Lung (tissue), 12 donors: ENCODE results near the gene GPRC5A. TPM values are rescaled to one million over a fixed set of nuclear protein-coding genes. Genes with fewer than 3 reads are reported as not detected.
A peak's percentile ranks its signal among the peaks of the same experiment; 100 is the strongest.

ENCODE experiments used
- ATAC-seq: fragments of 200-7000 bp; cut with Tn5 transposase; one replicate; pipeline ENCODE4 v1.9.1; 2020; ENCODE audit warnings: moderate number of reproducible peaks; ENCODE audit not compliant: insufficient read depth, low FRiP score
- DNase-seq, 3 donors: peaks; one replicate each; pipeline ENCODE4 v3.0.0-alpha.2; 2013 to 2017
- H3K27ac ChIP-seq, 2 donors: one replicate each; pipeline ENCODE4 v1.5.1; 2013; ENCODE audit warnings: mild to moderate bottlenecking in 2 of 2, moderate library complexity in 2 of 2, control low read depth in 1 of 2, inconsistent platforms in 1 of 2, low read depth in 1 of 2, low read length in 1 of 2
- H3K27me3 ChIP-seq, 3 donors: one replicate each; pipeline ENCODE4 v1.5.1; 2013; ENCODE audit warnings: low read length in 2 of 3; ENCODE audit not compliant: control insufficient read depth in 3 of 3, insufficient read depth in 3 of 3
- H3K36me3 ChIP-seq, 4 donors: one replicate each; pipeline ENCODE4 v1.5.1; 2013; ENCODE audit warnings: low read length in 4 of 4, mild to moderate bottlenecking in 1 of 4, moderate library complexity in 1 of 4; ENCODE audit not compliant: control insufficient read depth in 4 of 4, insufficient read depth in 4 of 4
- H3K4me1 ChIP-seq, 5 donors: one replicate each; pipeline ENCODE4 v1.5.1; 2013; ENCODE audit warnings: low read length in 5 of 5, mild to moderate bottlenecking in 2 of 5, moderate library complexity in 1 of 5; ENCODE audit not compliant: control insufficient read depth in 5 of 5, insufficient read depth in 5 of 5
- H3K4me3 ChIP-seq: one replicate; pipeline ENCODE4 v1.5.1; 2013; ENCODE audit warnings: mild to moderate bottlenecking, control low read depth, moderate library complexity
- H3K9ac ChIP-seq, 2 donors: one replicate each; pipeline ENCODE4 v1.5.1; 2013; ENCODE audit warnings: low read length in 2 of 2, control low read depth in 1 of 2; ENCODE audit not compliant: insufficient read depth in 1 of 2
- H3K9me3 ChIP-seq, 4 donors: one replicate each; pipeline ENCODE4 v1.5.1; 2013; ENCODE audit warnings: low read length in 3 of 4, mild to moderate bottlenecking in 1 of 4, moderate library complexity in 1 of 4; ENCODE audit not compliant: control insufficient read depth in 4 of 4, insufficient read depth in 3 of 4
- CTCF ChIP-seq: IDR thresholded peaks from 2 replicates; pipeline ENCODE4 v1.5.1; 2012; ENCODE audit warnings: mild to moderate bottlenecking; ENCODE audit errors: control extremely low read depth, extremely low read depth
- WGBS, 2 donors: extraction: QIAGEN DNeasy Blood & Tissue Kit; methylation state at CpG; one replicate each; pipeline ENCODE4 v1.1.7; 2013; 5-methylcytosine and 5-hydroxymethylcytosine counted together
- polyA plus RNA-seq, 2 donors: library from polyadenylated mRNA; stranded (reverse); fragments of 200-250 nt; gene quantifications; one replicate each; pipeline ENCODE4 v1.2.1, GENCODE V29; 2013
- total RNA-seq, 2 donors: library from RNA; depleted of rRNA in 1 of 2; stranded (reverse); fragments of >200 nt in 1 of 2; gene quantifications; one replicate each; pipeline ENCODE4 v1.2.1, GENCODE V29; 2014 to 2021
- donor health status: control.
- donor health status: control.
- donor health status: Bipolar disorder and iron deficiency.
- donor health status: healthy.
- donor health status: DM: yes; HTN: yes; CAD: no.

Gene GPRC5A
- total and polyA plus RNA-seq, 4 donors, result 117 to 418 (median 172) TPM

- Histone ChIP-seq H3K9me3 (no peaks in the 10 kb centered on the region), H3K4me3 (no peak overlapping the region), H3K27me3 (no peaks in the 10 kb centered on the region), H3K27ac (no peak overlapping the region), H3K9ac (no peak overlapping the region), H3K36me3 (no peaks in the 10 kb centered on the region), H3K4me1 (peaks cover 0 to 6% (median 0%) of the 10 kb centered on the region in 5 donors)
- 93% methylated on average over 5 of the region's 5 CpGs for WGBS, 2 donors
- DNase-seq, result no peak
- no peak for TF ChIP-seq CTCF
- no peak for ATAC-seq
Observed at GRCh38 chr12:12882288-12882687, 9.1 kb upstream of the GPRC5A start.

GRCh38 chr12:12883369-12884001 is 7.9 kb upstream of the GPRC5A start:
- Histone ChIP-seq H3K27ac (no peak overlapping the region), H3K36me3 (no peaks in the 10 kb centered on the region), H3K9ac (no peak overlapping the region), H3K4me3 (no peak overlapping the region), H3K27me3 (no peaks in the 10 kb centered on the region), H3K4me1 (peaks cover 0 to 7% (median 0%) of the 10 kb centered on the region in 5 donors), H3K9me3 (no peaks in the 10 kb centered on the region)
- WGBS, 2 donors, result 78 to 80% methylated on average over 6 of the region's 6 CpGs
- ATAC-seq, result peak; percentile 81
- DNase-seq, result no peak
- TF ChIP-seq CTCF, result no peak

- no peak for TF ChIP-seq CTCF
- H3K27ac ChIP-seq, result no peak overlapping the region
- H3K9ac ChIP-seq, result no peak overlapping the region
- H3K9me3 ChIP-seq, result no peaks in the 10 kb centered on the region
- WGBS, 2 donors, result 70 to 71% methylated on average over 14 of the region's 14 CpGs
- no peaks in the 10 kb centered on the region for H3K36me3 ChIP-seq
- no peak overlapping the region for H3K4me3 ChIP-seq
- ATAC-seq, result no peak
- DNase-seq, result peak in 2 of 3 donors; percentile 30 to 38
- peaks cover 0 to 9% (median 0%) of the 10 kb centered on the region in 5 donors for H3K4me1 ChIP-seq
- H3K27me3 ChIP-seq, result no peaks in the 10 kb centered on the region
Observed at GRCh38 chr12:12885096-12885792, 6.1 kb upstream of the GPRC5A start.
